GM18858 (cell line): ENCODE measurements around the gene TIAM2.
"Not testable (repeated sequence)": the region's sequence is repeated elsewhere in the genome, so short reads cannot be mapped to it uniquely, and the experiment has no call there.

Experiments
- ATAC-seq: cut with Tn5 transposase; IDR thresholded peaks from one replicate; pipeline ENCODE4 v1.9.1; 2021; ENCODE audit not compliant: unreplicated experiment

The TIAM2 gene

GRCh38 chr6:154989448-154989847 is 5.7 kb upstream of the TIAM2 start:
- ATAC-seq = no peak

- ATAC-seq = no peak
Measured at GRCh38 chr6:154991207-154991606, 3.9 kb upstream of the TIAM2 start.

- no peak for ATAC-seq
Measured at GRCh38 chr6:154993026-154993425, 2.1 kb upstream of the TIAM2 start.

- ATAC-seq = no peak
Measured at GRCh38 chr6:154993710-154994109, 1.4 kb upstream of the TIAM2 start.

- no peak for ATAC-seq
Measured at GRCh38 chr6:154994836-154995253, 270 bp upstream of the TIAM2 start.

- ATAC-seq = no peak
Measured at GRCh38 chr6:154996016-154996590, 988 bp downstream of the TIAM2 start.

- ATAC-seq = no peak
Measured at GRCh38 chr6:154996841-154997311, 1.8 kb downstream of the TIAM2 start.

GRCh38 chr6:154998855-154999254 is 3.7 kb downstream of the TIAM2 start:
- no peak for ATAC-seq

GRCh38 chr6:155001482-155001881 is 6.4 kb downstream of the TIAM2 start:
- no peak for ATAC-seq

GRCh38 chr6:155001934-155002333 is 6.8 kb downstream of the TIAM2 start:
- no peak for ATAC-seq

GRCh38 chr6:155003476-155003875 is 8.4 kb downstream of the TIAM2 start:
- ATAC-seq = no peak

GRCh38 chr6:155004017-155004416 is 8.9 kb downstream of the TIAM2 start:
- no peak for ATAC-seq

GRCh38 chr6:155004576-155005372 is 9.7 kb downstream of the TIAM2 start:
- no peak for ATAC-seq

- no peak for ATAC-seq
Measured at GRCh38 chr6:155008625-155009024, 13.5 kb downstream of the TIAM2 start.

- no peak for ATAC-seq
Measured at GRCh38 chr6:155010940-155011339, 15.8 kb downstream of the TIAM2 start.

- ATAC-seq = no peak
Measured at GRCh38 chr6:155011809-155012291, 16.7 kb downstream of the TIAM2 start.

- no peak for ATAC-seq
Measured at GRCh38 chr6:155013457-155013876, 18.4 kb downstream of the TIAM2 start.

- no peak for ATAC-seq
Measured at GRCh38 chr6:155014137-155014536, 19.0 kb downstream of the TIAM2 start.

- ATAC-seq = no peak
Measured at GRCh38 chr6:155014670-155015300, 19.7 kb downstream of the TIAM2 start.

- not testable (repeated sequence) for ATAC-seq
Measured at GRCh38 chr6:155018415-155018814, 23.3 kb downstream of the TIAM2 start.

- no peak for ATAC-seq
Measured at GRCh38 chr6:155021680-155022079, 26.6 kb downstream of the TIAM2 start.

GRCh38 chr6:155022721-155023120 is 27.6 kb downstream of the TIAM2 start:
- ATAC-seq = no peak
